ENCODE results near the gene SHE. TPM values are rescaled to one million over a fixed set of nuclear protein-coding genes. Genes with fewer than 3 reads are reported as not detected.

Gene SHE
- total RNA-seq, 1 experiment from 2014 or later: not detected

DNA sequence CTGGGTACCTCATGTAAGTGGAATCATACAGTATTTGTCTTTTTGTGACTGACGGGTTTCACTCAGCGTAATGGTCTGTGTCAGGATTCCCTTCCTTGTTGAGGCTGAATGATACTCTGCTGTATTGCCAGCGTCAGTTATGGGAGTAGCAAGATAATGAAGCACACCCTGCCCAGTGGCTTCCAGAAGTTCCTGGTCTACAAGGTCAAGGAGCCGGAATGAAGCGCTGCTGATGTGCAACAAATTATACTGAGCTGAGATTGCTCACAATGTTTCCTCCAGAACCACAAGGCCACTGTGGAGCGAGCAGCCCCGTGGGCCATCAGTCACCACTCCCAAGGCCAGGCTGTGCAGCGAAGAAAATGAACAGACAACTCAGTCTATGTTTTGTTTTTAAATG is 24.2 kb downstream of the SHE start:
- DNase-seq (ENCODE audit: low read depth, low spot score): no peak
- Histone ChIP-seq H3K36me3 (ENCODE audit: control insufficient read depth in 1 of 2, insufficient read depth in 2 of 2, low read length in 2 of 2) (no peaks in the 10 kb centered on the region), H3K79me2 (ENCODE audit: insufficient read depth, low read length) (no peaks in the 10 kb centered on the region), H4K20me1 (ENCODE audit: insufficient read depth) (no peaks in the 10 kb centered on the region), H3K4me3 (replicated peaks in 1 of 2; ENCODE audit: low read depth in 1 of 2, low read length in 2 of 2) (no peak overlapping the region), H3K27ac (ENCODE audit: low read depth, low read length) (no peak overlapping the region), H3K27me3 (ENCODE audit: insufficient read depth, low read length) (no peaks in the 10 kb centered on the region), H3K9me2 (ENCODE audit: insufficient read depth) (no peaks in the 10 kb centered on the region), H2AFZ (ENCODE audit: low read depth, low read length, poor library complexity, severe bottlenecking) (peak overlapping the region; percentile 72), H3K9me3 (ENCODE audit: control insufficient read depth in 1 of 2, insufficient read depth in 1 of 2, low read depth in 1 of 2, low read length in 2 of 2) (no peaks in the 10 kb centered on the region), H3K4me1 (ENCODE audit: control insufficient read depth in 1 of 2, insufficient read depth in 2 of 2, low read length in 2 of 2) (peaks cover 15 to 59% of the 10 kb centered on the region in 2 experiments), H3K4me2 (ENCODE audit: low read length) (no peak overlapping the region), H3K9ac (ENCODE audit: low read length) (no peak overlapping the region)
- intact Hi-C loops (cut with micrococcal nuclease): loop anchor here (1.0 to 10.0 kb wide), 3 partner anchors 73 to 293 kb away; partner anchors contain the start of genes ATP8B2 and IL6R
- POLR2A ChIA-PET: no interaction called here
- RAD21 ChIA-PET (ENCODE audit: low non-redundant PET in 1 of 2, low total read pairs in 2 of 2, uncharacterized antibody in 2 of 2, unreplicated experiment in 2 of 2): no interaction called here
- TF ChIP-seq, protein P1, sequence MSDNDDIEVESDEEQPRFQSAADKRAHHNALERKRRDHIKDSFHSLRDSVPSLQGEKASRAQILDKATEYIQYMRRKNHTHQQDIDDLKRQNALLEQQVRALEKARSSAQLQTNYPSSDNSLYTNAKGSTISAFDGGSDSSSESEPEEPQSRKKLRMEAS (IDR thresholded peaks at IDR 0.05): 0 out of 2 replicates have a peak, but pooled peaks have one; percentile 6
- TF ChIP-seq RAD21 (IDR thresholded peaks at IDR 0.05; ENCODE audit: low read depth): no peak
- ATAC-seq: no peak
- no TSS peak for BruUV-seq (replicated peaks)
- CTCF ChIA-PET: interaction anchor here (4.0 kb wide), 1 partner anchor 68 kb away, joined by 62 read pairs; no protein-coding TSS in a partner anchor

- peak overlapping the region; percentile 4 for H3K9ac ChIP-seq (ENCODE audit: low read length)
- CTCF ChIA-PET: no interaction called here
Measured at GRCh38 chr1:154476791-154477190, 25.4 kb downstream of the SHE start.

More at GRCh38 chr1:154476791-154477190, 25.4 kb downstream of the SHE start:
- TF ChIP-seq ZFX (IDR thresholded peaks at IDR 0.05) (no peak), CBX3 (IDR thresholded peaks at IDR 0.05; ENCODE audit: low read depth) (peak; percentile 59; the same call in 1 of the 2 replicates), JUND (IDR thresholded peaks at IDR 0.05) (peak; percentile 56), ATF3 (IDR thresholded peaks at IDR 0.05) (no peak), SP1 (IDR thresholded peaks at IDR 0.05; ENCODE audit: low read depth) (peak; percentile 56; the same call in 1 of the 2 replicates), FOSL1 (IDR thresholded peaks at IDR 0.05; ENCODE audit: low read depth) (peak; percentile 73)
- TF ChIP-seq, protein P1 (IDR thresholded peaks at IDR 0.05): peak; percentile 70; the same call in 1 of the 2 replicates
- TF ChIP-seq, protein P2, sequence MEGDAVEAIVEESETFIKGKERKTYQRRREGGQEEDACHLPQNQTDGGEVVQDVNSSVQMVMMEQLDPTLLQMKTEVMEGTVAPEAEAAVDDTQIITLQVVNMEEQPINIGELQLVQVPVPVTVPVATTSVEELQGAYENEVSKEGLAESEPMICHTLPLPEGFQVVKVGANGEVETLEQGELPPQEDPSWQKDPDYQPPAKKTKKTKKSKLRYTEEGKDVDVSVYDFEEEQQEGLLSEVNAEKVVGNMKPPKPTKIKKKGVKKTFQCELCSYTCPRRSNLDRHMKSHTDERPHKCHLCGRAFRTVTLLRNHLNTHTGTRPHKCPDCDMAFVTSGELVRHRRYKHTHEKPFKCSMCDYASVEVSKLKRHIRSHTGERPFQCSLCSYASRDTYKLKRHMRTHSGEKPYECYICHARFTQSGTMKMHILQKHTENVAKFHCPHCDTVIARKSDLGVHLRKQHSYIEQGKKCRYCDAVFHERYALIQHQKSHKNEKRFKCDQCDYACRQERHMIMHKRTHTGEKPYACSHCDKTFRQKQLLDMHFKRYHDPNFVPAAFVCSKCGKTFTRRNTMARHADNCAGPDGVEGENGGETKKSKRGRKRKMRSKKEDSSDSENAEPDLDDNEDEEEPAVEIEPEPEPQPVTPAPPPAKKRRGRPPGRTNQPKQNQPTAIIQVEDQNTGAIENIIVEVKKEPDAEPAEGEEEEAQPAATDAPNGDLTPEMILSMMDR (IDR thresholded peaks at IDR 0.05 in 2 of 3, conservative IDR thresholded peaks at IDR 0.05 in 1 of 3; ENCODE audit: borderline replicate concordance in 1 of 3, insufficient read depth in 1 of 3, low read depth in 2 of 3, low read length in 2 of 3): no peak
- H3K4me3 ChIP-seq (replicated peaks in 1 of 2; ENCODE audit: low read depth in 1 of 2, low read length in 2 of 2): no peak overlapping the region
- no peaks in the 10 kb centered on the region for H3K9me2 ChIP-seq (ENCODE audit: insufficient read depth)
- intact Hi-C loops (cut with micrococcal nuclease): loop anchor here (5.0 to 10.0 kb wide), 2 partner anchors 149 to 292 kb away; partner anchors contain the start of gene ATP8B2
- H3K36me3 ChIP-seq (ENCODE audit: control insufficient read depth in 1 of 2, insufficient read depth in 2 of 2, low read length in 2 of 2): no peaks in the 10 kb centered on the region
- POLR2A ChIA-PET: no interaction called here
- no peak overlapping the region for H2AFZ ChIP-seq (ENCODE audit: low read depth, low read length, poor library complexity, severe bottlenecking)
- BruUV-seq (replicated peaks): no TSS peak
- RAD21 ChIA-PET (ENCODE audit: low non-redundant PET in 1 of 2, low total read pairs in 2 of 2, uncharacterized antibody in 2 of 2, unreplicated experiment in 2 of 2): no interaction called here
- H3K4me2 ChIP-seq (ENCODE audit: low read length): peak overlapping the region; percentile 59
- H3K4me1 ChIP-seq (ENCODE audit: control insufficient read depth in 1 of 2, insufficient read depth in 2 of 2, low read length in 2 of 2): peaks cover 15 to 59% of the 10 kb centered on the region in 2 experiments
- H3K9me3 ChIP-seq (ENCODE audit: control insufficient read depth in 1 of 2, insufficient read depth in 1 of 2, low read depth in 1 of 2, low read length in 2 of 2): no peaks in the 10 kb centered on the region
- DNase-seq (ENCODE audit: low read depth, low spot score) (peak; percentile 43), ATAC-seq (peak; percentile 29; the same call in 1 of the 2 replicates)
- H3K27ac ChIP-seq (ENCODE audit: low read depth, low read length): no peak overlapping the region
- H3K27me3 ChIP-seq (ENCODE audit: insufficient read depth, low read length): no peaks in the 10 kb centered on the region
- H3K79me2 ChIP-seq (ENCODE audit: insufficient read depth, low read length): no peaks in the 10 kb centered on the region
- no peaks in the 10 kb centered on the region for H4K20me1 ChIP-seq (ENCODE audit: insufficient read depth)
